Loucy (cell line): ENCODE data around the gene DYNC1LI1.

Experiments used
- H2AFZ ChIP-seq: fragments of 200-600 bp; sonication (generic); 2 replicates; pipeline ENCODE4 v1.6.0; 2016; ENCODE audit warnings: antibody characterized with exemption, mild to moderate bottlenecking, low read length, moderate library complexity
- H3F3A ChIP-seq: fragments of 200-600 bp; 2 replicates; pipeline ENCODE4 v1.6.0; 2016; ENCODE audit warnings: antibody characterized with exemption, low read depth, mild to moderate bottlenecking
- H3K27me3 ChIP-seq: fragments of 200-600 bp; sonication (generic); 2 replicates; pipeline ENCODE4 v1.6.1; 2014; ENCODE audit warnings: low read length, mild to moderate bottlenecking; ENCODE audit not compliant: insufficient read depth, poor library complexity, severe bottlenecking
- H3K36me3 ChIP-seq: fragments of 200-600 bp; sonication (generic); 2 replicates; pipeline ENCODE4 v1.6.1; 2016; ENCODE audit warnings: low read length; ENCODE audit not compliant: insufficient read depth
- H3K4me1 ChIP-seq: fragments of 200-600 bp; sonication (generic); 2 replicates; pipeline ENCODE4 v1.5.1; 2014; ENCODE audit warnings: low read length, mild to moderate bottlenecking; ENCODE audit not compliant: insufficient read depth, poor library complexity, severe bottlenecking
- H3K4me2 ChIP-seq: fragments of 200-600 bp; sonication (generic); 2 replicates; pipeline ENCODE4 v1.6.0; 2014; ENCODE audit warnings: antibody characterized with exemption, low read length, low read depth, mild to moderate bottlenecking; ENCODE audit not compliant: poor library complexity, severe bottlenecking
- H3K4me3 ChIP-seq: fragments of 200-600 bp; sonication (generic); 2 replicates; pipeline ENCODE4 v1.5.1; 2014; ENCODE audit warnings: low read length, mild to moderate bottlenecking, mixed read lengths; ENCODE audit not compliant: poor library complexity, severe bottlenecking
- H3K79me2 ChIP-seq: fragments of 200-600 bp; sonication (generic); 2 replicates; pipeline ENCODE4 v1.6.1; 2014; ENCODE audit warnings: low read length; ENCODE audit not compliant: insufficient read depth
- H3K9ac ChIP-seq: fragments of 200-600 bp; sonication (generic); 2 replicates; pipeline ENCODE4 v1.6.0; 2014; ENCODE audit warnings: mild to moderate bottlenecking, low read depth, low read length, moderate library complexity; ENCODE audit not compliant: poor library complexity, severe bottlenecking
- H3K9me2 ChIP-seq: fragments of 200-600 bp; sonication (generic); replicated peaks from 2 replicates; pipeline ENCODE4 v1.6.1; 2016; ENCODE audit warnings: low read depth, low read length, mixed read lengths
- H3K9me3 ChIP-seq: fragments of 200-600 bp; sonication (generic); 2 replicates; pipeline ENCODE4 v1.6.1; 2014; ENCODE audit warnings: mild to moderate bottlenecking, antibody characterized with exemption, low read length, low read depth; ENCODE audit not compliant: insufficient read depth
- H4K20me1 ChIP-seq: fragments of 200-600 bp; sonication (generic); 2 replicates; pipeline ENCODE4 v1.6.0; 2014; ENCODE audit warnings: antibody characterized with exemption, low read length, mild to moderate bottlenecking; ENCODE audit not compliant: insufficient read depth, poor library complexity, severe bottlenecking
- EZH2phosphoT487 ChIP-seq: fragments of 200-600 bp; IDR thresholded peaks from 2 replicates; pipeline ENCODE4 v1.6.1; 2018; ENCODE audit warnings: antibody characterized with exemption, mild to moderate bottlenecking, moderate library complexity, borderline replicate concordance
- TF ChIP-seq, protein P1 (sequence below): fragments of 200-600 bp; sonication (generic); conservative IDR thresholded peaks from 2 replicates; pipeline ENCODE4 v1.5.1; 2014; ENCODE audit warnings: mild to moderate bottlenecking, antibody characterized with exemption, low read length

Gene DYNC1LI1

DNA sequence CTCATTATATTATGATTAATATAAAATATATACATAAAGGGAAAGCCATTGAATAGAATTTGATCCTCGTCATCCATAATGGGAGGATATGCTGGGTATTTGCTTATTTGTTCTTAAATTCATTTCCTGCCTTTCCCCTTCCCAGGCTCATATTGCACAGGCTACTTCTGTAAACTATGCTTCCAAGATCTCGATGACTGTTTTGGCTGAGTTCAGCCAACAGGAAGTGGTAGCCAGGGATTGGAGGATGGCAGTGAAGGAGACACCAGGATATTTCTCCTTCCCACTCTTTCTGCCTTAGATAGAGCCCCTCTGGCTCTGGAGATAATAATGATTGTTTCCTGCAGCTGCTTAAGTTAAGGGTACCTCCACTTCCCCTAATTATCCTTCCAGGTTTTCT, 44.3 kb upstream of the DYNC1LI1 start:
- no peaks in the 10 kb centered on the region for H3K79me2 ChIP-seq
- no peak overlapping the region for H2AFZ ChIP-seq
- H3K27me3 ChIP-seq = no peaks in the 10 kb centered on the region
- H4K20me1 ChIP-seq = no peaks in the 10 kb centered on the region
- H3F3A ChIP-seq = no peaks in the 10 kb centered on the region
- H3K36me3 ChIP-seq = no peaks in the 10 kb centered on the region
- no peak overlapping the region for H3K4me3 ChIP-seq
- no peaks in the 10 kb centered on the region for H3K9me3 ChIP-seq
- TF ChIP-seq, protein P1, sequence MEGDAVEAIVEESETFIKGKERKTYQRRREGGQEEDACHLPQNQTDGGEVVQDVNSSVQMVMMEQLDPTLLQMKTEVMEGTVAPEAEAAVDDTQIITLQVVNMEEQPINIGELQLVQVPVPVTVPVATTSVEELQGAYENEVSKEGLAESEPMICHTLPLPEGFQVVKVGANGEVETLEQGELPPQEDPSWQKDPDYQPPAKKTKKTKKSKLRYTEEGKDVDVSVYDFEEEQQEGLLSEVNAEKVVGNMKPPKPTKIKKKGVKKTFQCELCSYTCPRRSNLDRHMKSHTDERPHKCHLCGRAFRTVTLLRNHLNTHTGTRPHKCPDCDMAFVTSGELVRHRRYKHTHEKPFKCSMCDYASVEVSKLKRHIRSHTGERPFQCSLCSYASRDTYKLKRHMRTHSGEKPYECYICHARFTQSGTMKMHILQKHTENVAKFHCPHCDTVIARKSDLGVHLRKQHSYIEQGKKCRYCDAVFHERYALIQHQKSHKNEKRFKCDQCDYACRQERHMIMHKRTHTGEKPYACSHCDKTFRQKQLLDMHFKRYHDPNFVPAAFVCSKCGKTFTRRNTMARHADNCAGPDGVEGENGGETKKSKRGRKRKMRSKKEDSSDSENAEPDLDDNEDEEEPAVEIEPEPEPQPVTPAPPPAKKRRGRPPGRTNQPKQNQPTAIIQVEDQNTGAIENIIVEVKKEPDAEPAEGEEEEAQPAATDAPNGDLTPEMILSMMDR = no peak
- no peak for TF ChIP-seq EZH2phosphoT487
- H3K9ac ChIP-seq = no peak overlapping the region
- no peak overlapping the region for H3K4me2 ChIP-seq
- H3K4me1 ChIP-seq = no peaks in the 10 kb centered on the region
- no peaks in the 10 kb centered on the region for H3K9me2 ChIP-seq

DNA sequence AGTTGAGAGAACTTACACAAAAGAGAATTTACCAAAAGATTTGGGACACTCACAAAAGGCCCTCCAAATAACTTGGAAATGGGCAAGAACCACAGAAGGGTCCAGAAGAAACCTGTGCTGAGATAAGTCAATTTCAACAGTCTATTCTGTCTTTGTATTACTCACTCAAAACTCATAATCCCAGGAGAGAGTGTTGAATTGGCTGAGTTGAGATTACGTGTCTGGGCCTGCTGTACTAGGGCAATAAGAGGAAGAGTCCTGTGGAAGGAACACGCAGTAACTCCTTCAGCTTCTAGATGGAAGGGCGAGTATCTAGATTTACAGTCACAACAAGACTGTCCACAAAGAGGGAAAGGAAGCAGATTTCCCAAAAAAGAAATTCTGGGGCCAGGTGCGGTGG, 42.5 kb upstream of the DYNC1LI1 start:
- no peak for TF ChIP-seq EZH2phosphoT487
- TF ChIP-seq, protein P1 = no peak
- Histone ChIP-seq H2AFZ (no peak overlapping the region), H3F3A (no peaks in the 10 kb centered on the region), H3K4me2 (no peak overlapping the region), H3K36me3 (no peaks in the 10 kb centered on the region), H3K4me3 (no peak overlapping the region), H3K27me3 (no peaks in the 10 kb centered on the region), H3K9ac (no peak overlapping the region), H3K4me1 (no peaks in the 10 kb centered on the region), H3K79me2 (no peaks in the 10 kb centered on the region), H3K9me2 (no peaks in the 10 kb centered on the region), H3K9me3 (no peaks in the 10 kb centered on the region), H4K20me1 (no peaks in the 10 kb centered on the region)

DNA sequence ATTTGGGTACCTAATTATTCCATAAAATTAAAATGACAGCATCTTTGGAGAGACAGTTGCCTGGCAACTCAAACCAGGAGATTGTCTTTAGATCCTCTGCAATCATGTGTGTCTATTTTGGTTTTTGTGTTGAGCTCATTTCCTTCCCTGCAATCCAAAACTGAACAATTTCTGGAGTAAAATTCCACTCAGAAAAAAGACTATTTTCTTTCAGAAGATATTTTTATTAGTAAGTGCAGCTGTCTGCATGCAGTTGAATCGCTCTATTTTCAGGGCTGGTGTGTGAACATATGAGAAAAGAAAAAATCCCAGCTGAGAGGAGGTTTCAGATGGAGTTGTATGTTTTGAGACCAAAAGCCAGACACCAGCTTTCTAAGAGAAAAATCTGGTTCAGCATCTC, 41.9 kb upstream of the DYNC1LI1 start:
- H3K27me3 ChIP-seq = no peaks in the 10 kb centered on the region
- H3K79me2 ChIP-seq = no peaks in the 10 kb centered on the region
- no peaks in the 10 kb centered on the region for H3K9me3 ChIP-seq
- H3K4me1 ChIP-seq = no peaks in the 10 kb centered on the region
- no peaks in the 10 kb centered on the region for H3K9me2 ChIP-seq
- H2AFZ ChIP-seq = no peak overlapping the region
- H3K9ac ChIP-seq = no peak overlapping the region
- no peak overlapping the region for H3K4me2 ChIP-seq
- no peaks in the 10 kb centered on the region for H3F3A ChIP-seq
- H4K20me1 ChIP-seq = no peaks in the 10 kb centered on the region
- TF ChIP-seq, protein P1 = no peak
- no peak for TF ChIP-seq EZH2phosphoT487
- H3K4me3 ChIP-seq = no peak overlapping the region
- no peaks in the 10 kb centered on the region for H3K36me3 ChIP-seq
